K562 (cell line): ENCODE results near the gene FZD10.

Source experiments
- HSF4 ChIP-seq: fragments of 250-450 bp; sonication (Bioruptor Pico); IDR thresholded peaks from 2 replicates; pipeline ENCODE4 v2.1.2; 2022; ENCODE audit warnings: mild to moderate bottlenecking, moderate library complexity, borderline replicate concordance
- NRF1 ChIP-seq, 2 experiments: fragments of 450-650 bp; IDR thresholded peaks in 1 of 2; conservative IDR thresholded peaks in 1 of 2; 2 replicates each; pipeline ENCODE4 v1.6.1; 2014; ENCODE audit warnings: mild to moderate bottlenecking in 2 of 2
- RBM15 ChIP-seq: fragments of 200-400 bp; formaldehyde crosslinking; IDR thresholded peaks from 2 replicates; pipeline ENCODE4 v1.6.1; 2018; ENCODE audit warnings: mild to moderate bottlenecking, low read length, moderate library complexity; ENCODE audit not compliant: insufficient read depth
- TF ChIP-seq, protein P1 (sequence below), 3 experiments: IDR thresholded peaks in 2 of 3; conservative IDR thresholded peaks in 1 of 3; 2 replicates each; pipeline ENCODE4 v1.5.1; 2011 to 2012; ENCODE audit warnings: low read length in 3 of 3, mild to moderate bottlenecking in 3 of 3, control low read depth in 2 of 3, improper control_type of control experiment in 1 of 3, inconsistent platforms in 1 of 3, low read depth in 1 of 3, mixed read lengths in 1 of 3, moderate library complexity in 1 of 3; ENCODE audit not compliant: insufficient read depth in 2 of 3

- TF ChIP-seq HSF4 (CRISPR knock-in tag) (no peak), RBM15 (no peak), NRF1 (conservative IDR thresholded peaks at IDR 0.05 in 1 of 2, IDR thresholded peaks at IDR 0.05 in 1 of 2) (no peak)
- TF ChIP-seq, protein P1, sequence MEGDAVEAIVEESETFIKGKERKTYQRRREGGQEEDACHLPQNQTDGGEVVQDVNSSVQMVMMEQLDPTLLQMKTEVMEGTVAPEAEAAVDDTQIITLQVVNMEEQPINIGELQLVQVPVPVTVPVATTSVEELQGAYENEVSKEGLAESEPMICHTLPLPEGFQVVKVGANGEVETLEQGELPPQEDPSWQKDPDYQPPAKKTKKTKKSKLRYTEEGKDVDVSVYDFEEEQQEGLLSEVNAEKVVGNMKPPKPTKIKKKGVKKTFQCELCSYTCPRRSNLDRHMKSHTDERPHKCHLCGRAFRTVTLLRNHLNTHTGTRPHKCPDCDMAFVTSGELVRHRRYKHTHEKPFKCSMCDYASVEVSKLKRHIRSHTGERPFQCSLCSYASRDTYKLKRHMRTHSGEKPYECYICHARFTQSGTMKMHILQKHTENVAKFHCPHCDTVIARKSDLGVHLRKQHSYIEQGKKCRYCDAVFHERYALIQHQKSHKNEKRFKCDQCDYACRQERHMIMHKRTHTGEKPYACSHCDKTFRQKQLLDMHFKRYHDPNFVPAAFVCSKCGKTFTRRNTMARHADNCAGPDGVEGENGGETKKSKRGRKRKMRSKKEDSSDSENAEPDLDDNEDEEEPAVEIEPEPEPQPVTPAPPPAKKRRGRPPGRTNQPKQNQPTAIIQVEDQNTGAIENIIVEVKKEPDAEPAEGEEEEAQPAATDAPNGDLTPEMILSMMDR (IDR thresholded peaks at IDR 0.05 in 2 of 3, conservative IDR thresholded peaks at IDR 0.05 in 1 of 3; ENCODE audit: insufficient read depth in 2 of 3, low read depth in 1 of 3, low read length in 3 of 3) = no peak
Measured at GRCh38 chr12:130127532-130127911, 34.7 kb upstream of the FZD10 start.
